OCI-LY7 (cell line): ENCODE results near the gene ICAM2. TPM values are rescaled to one million over a fixed set of nuclear protein-coding genes. Genes with fewer than 3 reads are reported as not detected.

Source experiments
- BruUV-seq: library from RNA; stranded (reverse); fragments of 400-500 nt; replicated peaks from 2 replicates; lab custom pipeline; 2021; lab: Mats Ljungman, UMichigan
- CTCF ChIA-PET: fragments of 300-600 bp; sonication (Branson Sonifier 250); formaldehyde crosslinking; loops from one replicate; lab custom pipeline; 2022; ENCODE audit warnings: antibody characterized with exemption; ENCODE audit not compliant: unreplicated experiment; lab: Charles Lee
- POLR2A ChIA-PET: fragments of 300-600 bp; sonication (Branson Sonifier 250); formaldehyde crosslinking; loops from one replicate; lab custom pipeline; 2022; ENCODE audit warnings: antibody characterized with exemption; lab: Charles Lee
- DNase-seq: peaks from one replicate; pipeline ENCODE4 v3.0.0-alpha.2; 2015; ENCODE audit warnings: low spot score
- H2AFZ ChIP-seq: fragments of 200-600 bp; sonication (generic), shearing (Covaris generic); 2 replicates; pipeline ENCODE4 v1.6.1; 2014; ENCODE audit warnings: mild to moderate bottlenecking, antibody characterized with exemption, low read length, moderate library complexity
- H3K27ac ChIP-seq: fragments of 200-600 bp; sonication (generic); 2 replicates; pipeline ENCODE4 v1.5.1; 2014; ENCODE audit warnings: mixed run types, low read depth, mild to moderate bottlenecking, moderate library complexity, low read length, inconsistent platforms; ENCODE audit not compliant: poor library complexity, severe bottlenecking
- H3K36me3 ChIP-seq: fragments of 200-600 bp; sonication (generic); 2 replicates; pipeline ENCODE4 v1.6.1; 2014; ENCODE audit warnings: mild to moderate bottlenecking, antibody characterized with exemption, low read length, moderate library complexity, mixed read lengths; ENCODE audit not compliant: insufficient read depth
- H3K4me1 ChIP-seq: fragments of 200-600 bp; sonication (generic); 2 replicates; pipeline ENCODE4 v1.5.1; 2014; ENCODE audit warnings: mild to moderate bottlenecking, low read length; ENCODE audit not compliant: insufficient read depth, poor library complexity, severe bottlenecking
- H3K4me2 ChIP-seq: fragments of 200-600 bp; sonication (generic); 2 replicates; pipeline ENCODE4 v1.6.1; 2014; ENCODE audit warnings: mild to moderate bottlenecking, low read length
- H3K4me3 ChIP-seq: fragments of 200-600 bp; sonication (generic); 2 replicates; pipeline ENCODE4 v1.5.1; 2014; ENCODE audit warnings: mild to moderate bottlenecking, low read depth, low read length; ENCODE audit not compliant: poor library complexity, severe bottlenecking
- H3K79me2 ChIP-seq: fragments of 200-600 bp; sonication (generic); 2 replicates; pipeline ENCODE4 v1.6.1; 2016; ENCODE audit warnings: low read depth, mild to moderate bottlenecking, low read length, moderate library complexity, mixed read lengths; ENCODE audit not compliant: insufficient read depth
- H3K9me2 ChIP-seq: fragments of 200-600 bp; sonication (generic); 2 replicates; pipeline ENCODE4 v1.6.1; 2016; ENCODE audit warnings: mild to moderate bottlenecking, low read length, mixed read lengths; ENCODE audit not compliant: insufficient read depth
- H3K9me3 ChIP-seq: fragments of 200-600 bp; sonication (generic); 2 replicates; pipeline ENCODE4 v1.6.1; 2014; ENCODE audit warnings: mild to moderate bottlenecking, mixed run types, low read length, mixed read lengths
- H4K20me1 ChIP-seq: fragments of 200-600 bp; sonication (generic); 2 replicates; pipeline ENCODE4 v1.6.1; 2014; ENCODE audit warnings: mild to moderate bottlenecking, antibody characterized with exemption, low read length, moderate library complexity, mixed read lengths; ENCODE audit not compliant: insufficient read depth
- EZH2phosphoT487 ChIP-seq: fragments of 200-600 bp; sonication (generic); IDR thresholded peaks from 2 replicates; pipeline ENCODE4 v1.6.1; 2018; ENCODE audit warnings: low read depth, borderline replicate concordance, mild to moderate bottlenecking, mixed run types, antibody characterized with exemption, low read length, moderate library complexity, mixed read lengths
- intact Hi-C: fragments of 100-400 bp; cut with micrococcal nuclease; formaldehyde crosslinking; loops from one replicate; pipeline ENCODE4 v1.10.0; 2022; ENCODE audit not compliant: unreplicated experiment
- total RNA-seq, 2 experiments: library from RNA; depleted of rRNA in 1 of 2; stranded (reverse); fragments of >200 nt in 1 of 2; shearing (Covaris generic) in 1 of 2; gene quantifications; 2 replicates each; pipeline ENCODE4 v1.2.3, GENCODE V29; 2014 to 2022
- TF ChIP-seq, protein P1 (sequence below): fragments of 200-600 bp; sonication (generic); conservative IDR thresholded peaks from 2 replicates; pipeline ENCODE4 v1.5.1; 2014; ENCODE audit warnings: mild to moderate bottlenecking, antibody characterized with exemption, low read length, moderate library complexity, mixed read lengths

ICAM2 gene
- total RNA-seq, 2 experiments from 2014 or later: 88.7 to 112 TPM

DNA sequence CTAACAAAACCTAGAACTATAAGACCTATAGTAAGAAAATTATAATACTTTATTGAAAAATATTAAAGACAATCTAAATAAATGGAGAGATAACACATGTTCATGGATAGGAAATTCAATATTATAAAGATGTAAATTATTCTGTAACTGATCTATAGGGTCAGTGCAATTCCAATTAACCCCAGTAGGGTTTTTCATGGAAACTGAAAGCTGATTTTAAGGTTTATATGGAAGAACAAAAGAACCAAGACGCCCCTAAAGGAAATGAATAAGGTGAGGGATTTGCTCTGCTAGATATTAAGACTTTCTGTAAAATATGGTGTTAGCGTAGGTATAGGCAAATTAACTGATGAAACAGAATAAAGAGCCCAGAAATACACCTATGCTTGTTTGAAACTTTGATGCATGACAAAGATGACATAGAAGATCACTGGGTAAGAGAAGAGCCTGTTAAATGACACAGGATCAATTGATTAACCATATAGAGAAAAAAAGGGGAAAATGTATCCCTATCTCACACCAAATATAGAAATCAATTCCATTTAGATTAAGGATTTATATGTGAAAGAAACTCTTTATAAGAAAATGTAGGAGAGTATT lies 3.0 kb downstream of the ICAM2 start:
- Histone ChIP-seq H3K4me3 (peak overlapping the region; percentile 79), H2AFZ (no peak overlapping the region), H3K79me2 (peaks cover 78% of the 10 kb centered on the region), H4K20me1 (no peaks in the 10 kb centered on the region), H3K27ac (peak overlapping the region; percentile 78), H3K9me2 (no peaks in the 10 kb centered on the region), H3K9me3 (no peaks in the 10 kb centered on the region), H3K4me1 (peaks cover 68% of the 10 kb centered on the region), H3K36me3 (peaks cover 13% of the 10 kb centered on the region), H3K4me2 (peak overlapping the region; percentile 82)
- DNase-seq: no peak
- POLR2A ChIA-PET: interaction anchor here (0.6 to 1.5 kb wide), 4 partner anchors 8 to 332 kb away, joined by 3 to 5 read pairs (median 3); no protein-coding TSS in a partner anchor
- CTCF ChIA-PET: no interaction called here
- no TSS peak for BruUV-seq
- no peak for TF ChIP-seq EZH2phosphoT487
- TF ChIP-seq, protein P1, sequence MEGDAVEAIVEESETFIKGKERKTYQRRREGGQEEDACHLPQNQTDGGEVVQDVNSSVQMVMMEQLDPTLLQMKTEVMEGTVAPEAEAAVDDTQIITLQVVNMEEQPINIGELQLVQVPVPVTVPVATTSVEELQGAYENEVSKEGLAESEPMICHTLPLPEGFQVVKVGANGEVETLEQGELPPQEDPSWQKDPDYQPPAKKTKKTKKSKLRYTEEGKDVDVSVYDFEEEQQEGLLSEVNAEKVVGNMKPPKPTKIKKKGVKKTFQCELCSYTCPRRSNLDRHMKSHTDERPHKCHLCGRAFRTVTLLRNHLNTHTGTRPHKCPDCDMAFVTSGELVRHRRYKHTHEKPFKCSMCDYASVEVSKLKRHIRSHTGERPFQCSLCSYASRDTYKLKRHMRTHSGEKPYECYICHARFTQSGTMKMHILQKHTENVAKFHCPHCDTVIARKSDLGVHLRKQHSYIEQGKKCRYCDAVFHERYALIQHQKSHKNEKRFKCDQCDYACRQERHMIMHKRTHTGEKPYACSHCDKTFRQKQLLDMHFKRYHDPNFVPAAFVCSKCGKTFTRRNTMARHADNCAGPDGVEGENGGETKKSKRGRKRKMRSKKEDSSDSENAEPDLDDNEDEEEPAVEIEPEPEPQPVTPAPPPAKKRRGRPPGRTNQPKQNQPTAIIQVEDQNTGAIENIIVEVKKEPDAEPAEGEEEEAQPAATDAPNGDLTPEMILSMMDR: peak; percentile 66
- intact Hi-C loops: no loop called here

- no TSS peak for BruUV-seq
- no peak for DNase-seq
- H3K27ac ChIP-seq: peak overlapping the region; percentile 78
- peaks cover 19% of the 10 kb centered on the region for H3K36me3 ChIP-seq
- H3K4me2 ChIP-seq: peak overlapping the region; percentile 82
- no peaks in the 10 kb centered on the region for H3K9me2 ChIP-seq
- no peak overlapping the region for H2AFZ ChIP-seq
- intact Hi-C loops: no loop called here
- TF ChIP-seq EZH2phosphoT487: no peak
- TF ChIP-seq, protein P1: no peak
- peaks cover 64% of the 10 kb centered on the region for H3K4me1 ChIP-seq
- no peaks in the 10 kb centered on the region for H4K20me1 ChIP-seq
- ChIA-PET POLR2A (interaction anchor here (0.5 to 1.5 kb wide), 6 partner anchors 8 to 132 kb away, joined by 3 to 5 read pairs (median 3); partner anchors contain the start of gene ERN1), CTCF (interaction anchor here (0.6 to 0.8 kb wide), 3 partner anchors 11 to 100 kb away, joined by 3 to 8 read pairs (median 3); no protein-coding TSS in a partner anchor)
- peak overlapping the region; percentile 79 for H3K4me3 ChIP-seq
- peaks cover 83% of the 10 kb centered on the region for H3K79me2 ChIP-seq
- H3K9me3 ChIP-seq: no peaks in the 10 kb centered on the region
Measured at GRCh38 chr17:64016974-64017373, 3.5 kb downstream of the ICAM2 start.

GRCh38 chr17:64016231-64016784 lies 4.1 kb downstream of the ICAM2 start:
- BruUV-seq: TSS peak; percentile 2
- intact Hi-C loops: no loop called here
- DNase-seq: peak; percentile 49
- Histone ChIP-seq H3K4me3 (peak overlapping the region; percentile 79), H2AFZ (no peak overlapping the region), H3K9me3 (no peaks in the 10 kb centered on the region), H3K79me2 (peaks cover 89% of the 10 kb centered on the region), H3K36me3 (peaks cover 25% of the 10 kb centered on the region), H3K27ac (peak overlapping the region; percentile 78), H4K20me1 (no peaks in the 10 kb centered on the region), H3K9me2 (no peaks in the 10 kb centered on the region), H3K4me2 (peak overlapping the region; percentile 82), H3K4me1 (peaks cover 60% of the 10 kb centered on the region)
- no peak for TF ChIP-seq EZH2phosphoT487
- TF ChIP-seq, protein P1: peak; percentile 82
- ChIA-PET CTCF (interaction anchor here (0.5 to 0.8 kb wide), 4 partner anchors 12 to 490 kb away, joined by 3 to 8 read pairs (median 4); partner anchors contain the start of gene CEP95), POLR2A (interaction anchor here (0.5 to 1.5 kb wide), 7 partner anchors 9 to 1960 kb away, joined by 3 to 5 read pairs (median 3); partner anchors contain the start of gene ERN1)
